SK-N-SH treated with all-trans-retinoic acid at 6 μM for 48 hours (cell line): ENCODE results near the gene PAX5.

ENCODE experiments used
- ATAC-seq: fragments of 200-7000 bp; cut with Tn5 transposase; 3 replicates; pipeline ENCODE4 v1.9.1; 2020; ENCODE audit warnings: mild to moderate bottlenecking, moderate library complexity
- ARNTL ChIP-seq: fragments of 450-650 bp; formaldehyde crosslinking; IDR thresholded peaks from 2 replicates; pipeline ENCODE4 v1.5.0; 2020; ENCODE audit warnings: low read depth, mild to moderate bottlenecking, moderate library complexity, borderline replicate concordance
- BACH2 ChIP-seq: fragments of 250-450 bp; sonication (Bioruptor Pico); IDR thresholded peaks from 2 replicates; pipeline ENCODE4 v1.9.0; 2021; ENCODE audit warnings: mild to moderate bottlenecking, borderline replicate concordance
- CSRNP3 ChIP-seq: fragments of 250-450 bp; sonication (Bioruptor Pico); IDR thresholded peaks from 2 replicates; pipeline ENCODE4 v1.5.1; 2021; ENCODE audit warnings: mild to moderate bottlenecking, moderate library complexity
- ISL1 ChIP-seq: fragments of 250-450 bp; sonication (Bioruptor Pico); IDR thresholded peaks from 2 replicates; pipeline ENCODE4 v2.1.2; 2022; ENCODE audit warnings: mild to moderate bottlenecking, moderate library complexity
- OSR1 ChIP-seq: fragments of 250-450 bp; sonication (Bioruptor Pico); IDR thresholded peaks from 2 replicates; pipeline ENCODE4 v1.8.0; 2022; ENCODE audit warnings: moderate library complexity, mild to moderate bottlenecking, inconsistent platforms
- PATZ1 ChIP-seq: fragments of 250-450 bp; sonication (Bioruptor Pico); IDR thresholded peaks from 2 replicates; pipeline ENCODE4 v1.8.0; 2020; ENCODE audit warnings: mild to moderate bottlenecking, moderate library complexity, borderline replicate concordance
- PPARA ChIP-seq: fragments of 250-450 bp; sonication (Bioruptor Pico); IDR thresholded peaks from 2 replicates; pipeline ENCODE4 v1.5.0; 2020; ENCODE audit warnings: mild to moderate bottlenecking, borderline replicate concordance
- RARB ChIP-seq: fragments of 250-450 bp; sonication (Bioruptor Pico); IDR thresholded peaks from 2 replicates; pipeline ENCODE4 v1.8.0; 2021; ENCODE audit warnings: mild to moderate bottlenecking, moderate library complexity
- SNAI2 ChIP-seq: fragments of 250-450 bp; sonication (Bioruptor Pico); IDR thresholded peaks from 2 replicates; pipeline ENCODE4 v1.5.0; 2020; ENCODE audit warnings: mild to moderate bottlenecking, moderate library complexity
- TCF4 ChIP-seq: fragments of 250-450 bp; sonication (Bioruptor Pico); IDR thresholded peaks from 2 replicates; pipeline ENCODE4 v1.8.0; 2021; ENCODE audit warnings: mild to moderate bottlenecking, moderate library complexity, borderline replicate concordance
- TOX ChIP-seq: fragments of 250-450 bp; sonication (Bioruptor Pico); IDR thresholded peaks from 2 replicates; pipeline ENCODE4 v1.8.0; 2021; ENCODE audit warnings: mild to moderate bottlenecking, moderate library complexity, borderline replicate concordance
- ZC3H10 ChIP-seq: fragments of 250-450 bp; sonication (Bioruptor Pico); IDR thresholded peaks from 2 replicates; pipeline ENCODE4 v1.5.1; 2021; ENCODE audit warnings: mild to moderate bottlenecking, moderate library complexity
- ZFP3 ChIP-seq: fragments of 250-450 bp; sonication (Bioruptor Pico); IDR thresholded peaks from 2 replicates; pipeline ENCODE4 v1.5.0; 2020; ENCODE audit warnings: mild to moderate bottlenecking, moderate library complexity
- ZFP30 ChIP-seq: fragments of 450-650 bp; formaldehyde crosslinking; IDR thresholded peaks from 2 replicates; pipeline ENCODE4 v1.5.0; 2022; ENCODE audit warnings: mild to moderate bottlenecking, moderate library complexity
- ZNF565 ChIP-seq: fragments of 450-650 bp; formaldehyde crosslinking; conservative IDR thresholded peaks from 2 replicates; pipeline ENCODE4 v1.5.0; 2020; ENCODE audit warnings: low read depth, mild to moderate bottlenecking, moderate library complexity
- ZNF70 ChIP-seq: fragments of 450-650 bp; formaldehyde crosslinking; IDR thresholded peaks from 2 replicates; pipeline ENCODE4 v1.5.0; 2020; ENCODE audit warnings: mild to moderate bottlenecking, moderate library complexity
- ZNF8 ChIP-seq: fragments of 450-650 bp; formaldehyde crosslinking; IDR thresholded peaks from 2 replicates; pipeline ENCODE4 v1.5.0; 2020; ENCODE audit warnings: mild to moderate bottlenecking, moderate library complexity
- TF ChIP-seq, protein P1 (sequence below): fragments of 250-450 bp; sonication (Bioruptor Pico); IDR thresholded peaks from 2 replicates; pipeline ENCODE4 v1.5.0; 2020; ENCODE audit warnings: mild to moderate bottlenecking, moderate library complexity
- TF ChIP-seq, protein P2 (sequence below): fragments of 250-450 bp; sonication (Bioruptor Pico); IDR thresholded peaks from 2 replicates; pipeline ENCODE4 v1.8.0; 2021; ENCODE audit warnings: low read depth, mild to moderate bottlenecking, moderate library complexity, borderline replicate concordance

PAX5 gene

GRCh38 chr9:36839131-36839885 lies 194.8 kb downstream of the PAX5 start:
- TF ChIP-seq ZC3H10, result no peak
- TF ChIP-seq PATZ1 (CRISPR knock-in tag), result no peak
- TF ChIP-seq ARNTL (CRISPR knock-in tag), result no peak
- no peak for TF ChIP-seq ISL1 (CRISPR knock-in tag)
- no peak for TF ChIP-seq TOX (CRISPR knock-in tag)
- no peak for TF ChIP-seq TCF4
- TF ChIP-seq ZFP30 (CRISPR knock-in tag), result no peak
- no peak for TF ChIP-seq RARB (CRISPR knock-in tag)
- TF ChIP-seq ZNF8 (CRISPR knock-in tag), result no peak
- no peak for TF ChIP-seq SNAI2 (CRISPR knock-in tag)
- TF ChIP-seq PPARA (CRISPR knock-in tag), result no peak
- no peak for TF ChIP-seq OSR1
- no peak for TF ChIP-seq ZNF565 (CRISPR knock-in tag)
- no peak for TF ChIP-seq ZFP3 (CRISPR knock-in tag)
- TF ChIP-seq ZNF70 (CRISPR knock-in tag), result no peak
- TF ChIP-seq CSRNP3 (CRISPR knock-in tag), result no peak
- ATAC-seq, result no peak

GRCh38 chr9:36837431-36838405 lies 196.3 kb downstream of the PAX5 start:
- TF ChIP-seq PPARA (CRISPR knock-in tag) (no peak), ZNF8 (CRISPR knock-in tag) (no peak), ZNF70 (CRISPR knock-in tag) (no peak), TOX (CRISPR knock-in tag) (no peak), BACH2 (CRISPR knock-in tag) (no peak), ARNTL (CRISPR knock-in tag) (no peak), ZFP30 (CRISPR knock-in tag) (no peak), PATZ1 (CRISPR knock-in tag) (no peak), TCF4 (no peak), ISL1 (CRISPR knock-in tag) (no peak)
- TF ChIP-seq, protein P1, sequence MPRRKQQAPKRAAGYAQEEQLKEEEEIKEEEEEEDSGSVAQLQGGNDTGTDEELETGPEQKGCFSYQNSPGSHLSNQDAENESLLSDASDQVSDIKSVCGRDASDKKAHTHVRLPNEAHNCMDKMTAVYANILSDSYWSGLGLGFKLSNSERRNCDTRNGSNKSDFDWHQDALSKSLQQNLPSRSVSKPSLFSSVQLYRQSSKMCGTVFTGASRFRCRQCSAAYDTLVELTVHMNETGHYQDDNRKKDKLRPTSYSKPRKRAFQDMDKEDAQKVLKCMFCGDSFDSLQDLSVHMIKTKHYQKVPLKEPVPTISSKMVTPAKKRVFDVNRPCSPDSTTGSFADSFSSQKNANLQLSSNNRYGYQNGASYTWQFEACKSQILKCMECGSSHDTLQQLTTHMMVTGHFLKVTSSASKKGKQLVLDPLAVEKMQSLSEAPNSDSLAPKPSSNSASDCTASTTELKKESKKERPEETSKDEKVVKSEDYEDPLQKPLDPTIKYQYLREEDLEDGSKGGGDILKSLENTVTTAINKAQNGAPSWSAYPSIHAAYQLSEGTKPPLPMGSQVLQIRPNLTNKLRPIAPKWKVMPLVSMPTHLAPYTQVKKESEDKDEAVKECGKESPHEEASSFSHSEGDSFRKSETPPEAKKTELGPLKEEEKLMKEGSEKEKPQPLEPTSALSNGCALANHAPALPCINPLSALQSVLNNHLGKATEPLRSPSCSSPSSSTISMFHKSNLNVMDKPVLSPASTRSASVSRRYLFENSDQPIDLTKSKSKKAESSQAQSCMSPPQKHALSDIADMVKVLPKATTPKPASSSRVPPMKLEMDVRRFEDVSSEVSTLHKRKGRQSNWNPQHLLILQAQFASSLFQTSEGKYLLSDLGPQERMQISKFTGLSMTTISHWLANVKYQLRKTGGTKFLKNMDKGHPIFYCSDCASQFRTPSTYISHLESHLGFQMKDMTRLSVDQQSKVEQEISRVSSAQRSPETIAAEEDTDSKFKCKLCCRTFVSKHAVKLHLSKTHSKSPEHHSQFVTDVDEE (CRISPR knock-in tag), result no peak
- no peak for ATAC-seq

DNA sequence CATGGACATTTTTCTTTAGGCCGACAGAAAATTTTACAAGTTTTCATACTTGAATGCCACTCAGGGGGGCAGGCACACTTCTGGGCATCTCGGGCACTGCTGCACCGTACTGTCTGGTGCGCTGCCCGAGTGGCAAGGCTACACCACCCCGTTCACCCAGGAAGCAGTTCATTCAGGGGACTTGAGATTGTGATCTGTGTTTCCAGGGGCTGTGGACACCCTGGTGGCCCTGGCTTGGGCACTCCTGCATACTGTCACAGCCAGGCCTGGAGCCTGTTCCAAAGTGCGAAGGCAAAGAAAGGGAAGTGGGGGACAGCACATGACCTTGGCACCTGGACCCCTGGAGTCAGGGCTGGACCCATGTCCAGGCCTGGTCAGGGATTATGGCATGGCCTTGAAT lies 197.6 kb downstream of the PAX5 start:
- TF ChIP-seq, protein P2, sequence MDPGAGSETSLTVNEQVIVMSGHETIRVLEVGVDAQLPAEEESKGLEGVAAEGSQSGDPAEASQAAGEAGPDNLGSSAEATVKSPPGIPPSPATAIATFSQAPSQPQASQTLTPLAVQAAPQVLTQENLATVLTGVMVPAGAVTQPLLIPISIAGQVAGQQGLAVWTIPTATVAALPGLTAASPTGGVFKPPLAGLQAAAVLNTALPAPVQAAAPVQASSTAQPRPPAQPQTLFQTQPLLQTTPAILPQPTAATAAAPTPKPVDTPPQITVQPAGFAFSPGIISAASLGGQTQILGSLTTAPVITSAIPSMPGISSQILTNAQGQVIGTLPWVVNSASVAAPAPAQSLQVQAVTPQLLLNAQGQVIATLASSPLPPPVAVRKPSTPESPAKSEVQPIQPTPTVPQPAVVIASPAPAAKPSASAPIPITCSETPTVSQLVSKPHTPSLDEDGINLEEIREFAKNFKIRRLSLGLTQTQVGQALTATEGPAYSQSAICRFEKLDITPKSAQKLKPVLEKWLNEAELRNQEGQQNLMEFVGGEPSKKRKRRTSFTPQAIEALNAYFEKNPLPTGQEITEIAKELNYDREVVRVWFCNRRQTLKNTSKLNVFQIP (CRISPR knock-in tag), result no peak
- TF ChIP-seq SNAI2 (CRISPR knock-in tag), result no peak
- no peak for TF ChIP-seq ZFP3 (CRISPR knock-in tag)
- TF ChIP-seq, protein P1 (CRISPR knock-in tag), result no peak
- TF ChIP-seq ARNTL (CRISPR knock-in tag), result no peak
- no peak for TF ChIP-seq ZC3H10
- no peak for TF ChIP-seq BACH2 (CRISPR knock-in tag)
- TF ChIP-seq ZNF565 (CRISPR knock-in tag), result no peak
- no peak for ATAC-seq
